NCI-H446 treated with DMSO at 0.1 percent for 48 hours (cell line): Measurements from ENCODE around the gene MARCHF2.

ENCODE experiments used
- DNase-seq: peaks from one replicate; lab custom pipeline; 2025; lab: John Stamatoyannopoulos, UW

MARCHF2 gene

DNA sequence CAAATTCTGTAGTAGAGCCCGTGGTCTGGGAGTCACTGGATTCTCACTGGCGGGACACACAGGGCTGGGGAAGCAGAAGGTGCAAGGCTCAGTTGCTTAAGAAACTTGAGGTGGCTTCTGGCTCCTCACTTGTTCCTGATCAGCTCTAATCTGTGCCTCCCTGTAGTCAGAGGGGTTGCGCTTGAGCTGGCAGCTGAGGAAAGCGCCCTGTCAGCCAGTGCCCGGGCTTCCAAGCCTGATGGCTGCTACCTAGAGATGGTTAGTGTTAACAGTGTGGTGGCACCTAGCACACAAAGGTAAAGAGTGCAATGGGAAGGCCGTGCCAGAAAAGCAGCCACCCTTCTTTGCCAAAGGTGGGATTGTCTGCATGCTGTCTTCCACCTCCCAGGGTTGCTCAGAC lies 40.5 kb downstream of the MARCHF2 start:
- no peak for DNase-seq

DNA sequence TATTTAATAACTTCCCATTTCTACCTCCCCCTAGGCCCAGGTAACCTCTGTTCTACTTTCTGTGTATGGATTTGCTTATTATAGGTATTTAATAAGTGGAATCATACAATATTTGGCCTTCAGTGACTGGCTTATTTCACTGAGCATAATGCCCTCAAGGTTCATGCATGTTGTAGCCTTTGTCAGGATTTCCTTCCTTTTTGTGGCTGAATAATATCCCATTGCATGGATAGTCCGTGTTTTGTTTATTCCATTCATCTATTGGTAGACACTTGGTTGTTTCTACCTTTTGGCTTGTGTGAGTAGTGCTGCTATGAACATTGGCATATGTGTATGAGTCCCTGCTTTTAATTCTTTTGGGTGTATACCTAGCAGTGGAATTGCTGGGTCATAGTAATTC lies 41.1 kb downstream of the MARCHF2 start:
- no peak for DNase-seq

- no peak for DNase-seq
Observed at GRCh38 chr19:8455018-8455417, 41.9 kb downstream of the MARCHF2 start.

- DNase-seq, result no peak
Observed at GRCh38 chr19:8456064-8456463, 43.0 kb downstream of the MARCHF2 start.

GRCh38 chr19:8457209-8457608 lies 44.1 kb downstream of the MARCHF2 start:
- DNase-seq, result no peak

GRCh38 chr19:8457827-8458226 lies 44.7 kb downstream of the MARCHF2 start:
- no peak for DNase-seq

DNA sequence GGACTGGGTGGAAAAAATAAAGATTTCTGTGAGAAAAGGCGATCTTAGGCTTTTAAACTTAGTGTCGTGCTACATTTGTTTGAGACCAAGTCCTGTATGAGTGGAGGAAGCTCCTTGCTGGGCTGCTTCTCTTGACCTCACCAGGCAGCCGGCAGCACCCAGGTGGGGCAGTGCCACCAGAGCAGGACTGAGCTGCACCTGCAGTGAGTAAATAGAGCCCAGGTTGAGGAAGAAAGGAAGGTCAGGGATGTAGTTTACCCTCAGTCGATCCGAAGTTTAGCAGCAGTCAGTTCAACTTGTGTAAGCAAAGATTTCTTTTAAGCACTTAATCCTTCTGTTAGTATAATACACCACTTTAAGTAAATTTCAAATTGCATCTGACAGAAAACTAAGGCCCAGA lies 45.3 kb downstream of the MARCHF2 start:
- DNase-seq, result no peak

DNA sequence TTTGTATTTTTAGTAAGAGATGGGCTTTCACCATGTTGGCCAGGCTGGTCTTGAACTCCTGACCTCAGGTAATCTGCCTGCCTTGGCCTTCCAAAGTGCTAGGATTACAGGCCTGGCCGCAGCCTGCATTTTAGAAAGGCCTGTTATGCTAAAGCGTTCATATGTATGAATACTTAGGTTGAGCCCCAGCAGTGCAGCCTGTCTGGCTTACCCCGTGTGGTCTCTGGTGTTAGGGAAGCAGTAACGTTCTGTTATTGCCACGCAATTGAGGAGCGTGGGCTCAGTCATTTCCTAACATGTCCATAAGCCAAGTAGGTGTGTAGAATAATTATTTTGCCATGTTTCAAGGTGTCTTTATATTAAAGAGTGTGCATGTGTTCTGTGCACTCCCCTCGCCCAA lies 46.0 kb downstream of the MARCHF2 start:
- DNase-seq, result no peak

DNA sequence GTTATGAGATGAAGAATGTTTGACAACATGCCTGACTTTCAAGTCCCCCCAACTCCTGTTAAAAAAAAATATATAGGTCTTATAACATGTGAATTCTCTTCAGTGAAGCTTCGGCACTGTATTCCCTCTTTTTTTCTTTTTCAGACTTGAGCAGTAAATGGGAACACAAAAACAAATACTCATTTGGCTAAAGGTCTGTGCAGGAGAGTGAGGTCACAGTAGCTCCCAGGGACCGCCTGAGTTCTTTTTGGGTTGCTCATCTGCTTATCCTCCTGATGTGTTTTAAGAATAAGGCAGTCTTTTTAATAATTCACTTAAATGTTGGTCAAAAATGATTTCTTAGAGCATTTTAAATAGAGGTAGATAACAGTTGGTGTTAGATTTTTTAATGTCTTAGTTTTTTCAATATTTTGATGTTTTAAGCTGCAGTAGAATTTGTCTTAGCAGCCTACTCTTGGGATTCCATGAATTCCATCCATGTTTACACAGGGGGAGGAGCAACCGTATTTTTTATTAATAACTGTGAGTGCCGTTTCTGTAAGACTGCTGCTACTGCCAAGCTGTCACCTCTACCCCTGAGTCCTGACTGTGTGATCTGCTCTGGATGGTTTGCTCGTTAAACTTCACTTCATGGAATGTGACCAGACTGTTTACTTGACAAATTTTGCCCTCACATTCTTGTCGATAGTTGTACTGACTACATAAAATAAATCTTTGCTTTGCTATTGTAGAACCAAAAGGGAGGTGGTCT lies 46.6 kb downstream of the MARCHF2 start:
- DNase-seq, result no peak

DNA sequence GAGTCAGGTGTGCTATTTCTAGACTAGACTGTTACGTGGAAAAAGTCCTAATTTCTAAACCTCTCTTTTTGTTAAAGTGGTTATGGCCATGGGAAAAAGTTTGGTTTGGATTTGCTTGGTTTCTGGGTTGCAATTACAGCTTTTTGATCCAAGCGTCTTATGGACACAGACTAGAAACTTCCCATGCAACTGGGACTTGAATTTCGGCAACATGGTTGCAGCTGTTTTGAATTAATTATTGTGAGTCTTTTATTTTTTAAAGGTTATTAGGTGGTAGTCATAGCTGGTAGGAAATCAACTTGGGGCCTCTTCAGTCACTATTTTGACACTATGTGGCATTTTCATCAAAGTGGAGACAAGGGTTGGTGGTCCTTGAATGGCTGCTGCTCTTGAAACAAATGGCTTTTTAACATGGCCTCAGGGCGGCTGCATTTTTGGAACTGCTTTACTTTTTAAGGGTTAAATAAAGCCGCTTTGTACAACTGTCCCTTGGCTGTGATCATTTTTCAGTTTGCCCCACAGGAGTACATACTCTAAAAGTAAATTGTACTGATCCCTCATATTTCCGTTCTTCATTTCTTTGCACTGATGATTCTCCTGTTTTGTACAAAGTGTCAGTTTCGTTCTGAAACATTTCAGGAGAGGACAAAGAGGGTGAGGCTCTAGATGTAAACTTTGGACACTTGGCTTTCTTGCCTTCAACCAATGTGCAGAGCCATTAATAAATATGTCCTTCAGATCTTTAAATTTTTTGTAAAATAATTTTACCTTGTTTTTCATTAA lies 47.6 kb downstream of the MARCHF2 start:
- DNase-seq, result no peak

DNA sequence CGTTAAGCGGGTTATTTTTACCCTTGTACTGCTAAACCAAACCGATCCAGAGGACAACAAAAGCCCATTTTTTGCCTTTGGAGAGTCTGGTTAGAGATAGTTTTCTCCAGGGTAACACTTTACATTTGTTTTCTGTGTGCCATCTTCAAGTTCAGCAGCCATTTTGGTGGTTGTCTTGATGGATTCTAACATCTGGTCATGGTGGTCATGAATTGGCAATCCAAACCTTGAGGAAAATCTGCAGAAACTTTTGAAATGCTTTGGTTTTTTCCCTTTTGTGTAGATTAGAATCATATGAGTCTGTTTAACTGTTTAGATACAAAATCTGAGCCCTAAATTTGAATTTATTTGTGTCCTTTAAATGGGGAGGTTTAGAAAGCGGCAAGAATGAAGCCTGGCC lies 48.3 kb downstream of the MARCHF2 start:
- no peak for DNase-seq

GRCh38 chr19:8461891-8462290 lies 48.8 kb downstream of the MARCHF2 start:
- DNase-seq, result no peak

DNA sequence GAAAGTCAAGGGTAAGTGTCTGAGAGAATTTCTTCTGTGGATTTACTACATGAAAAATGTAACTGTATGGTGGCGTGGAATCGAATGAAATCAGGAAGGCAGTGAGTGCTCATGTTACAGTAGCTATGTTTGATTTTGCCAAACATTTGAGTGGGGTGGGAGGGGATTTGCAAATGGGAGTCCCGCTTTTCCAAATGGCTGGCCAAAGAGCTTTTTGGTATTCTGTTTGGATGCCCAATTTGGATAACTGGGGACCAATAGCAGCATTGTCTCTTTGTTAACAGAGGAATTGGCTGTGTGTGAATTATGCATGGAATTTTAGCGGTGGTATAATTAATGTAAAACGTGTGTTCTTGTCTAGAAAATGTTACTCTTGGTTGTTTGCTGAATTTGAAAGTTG lies 49.5 kb downstream of the MARCHF2 start:
- DNase-seq, result no peak

DNA sequence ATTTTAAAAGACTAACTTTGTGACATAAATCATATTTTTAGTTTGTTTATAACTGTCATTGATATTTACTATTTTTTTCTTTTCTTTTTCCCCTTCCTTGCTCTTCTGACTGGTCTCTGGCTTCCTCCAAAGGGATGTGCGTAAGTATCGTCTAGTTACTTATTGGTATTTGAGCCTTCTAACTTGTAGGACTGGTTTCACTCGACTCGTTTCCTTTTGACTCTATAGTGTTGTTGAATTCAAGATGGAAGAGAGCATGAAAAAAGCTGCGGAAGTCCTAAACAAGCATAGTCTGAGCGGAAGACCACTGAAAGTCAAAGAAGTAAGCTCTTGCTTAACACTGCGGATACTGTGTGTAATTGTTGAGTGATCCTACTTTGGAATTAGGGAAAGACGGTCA lies 50.3 kb downstream of the MARCHF2 start:
- DNase-seq, result no peak

- no peak for DNase-seq
Observed at GRCh38 chr19:8466018-8466417, 52.9 kb downstream of the MARCHF2 start.

GRCh38 chr19:8468124-8468523 lies 55.0 kb downstream of the MARCHF2 start:
- no peak for DNase-seq

GRCh38 chr19:8468761-8469373 lies 55.8 kb downstream of the MARCHF2 start:
- DNase-seq, result no peak

- DNase-seq, result no peak
Observed at GRCh38 chr19:8469613-8470368, 56.7 kb downstream of the MARCHF2 start.

DNA sequence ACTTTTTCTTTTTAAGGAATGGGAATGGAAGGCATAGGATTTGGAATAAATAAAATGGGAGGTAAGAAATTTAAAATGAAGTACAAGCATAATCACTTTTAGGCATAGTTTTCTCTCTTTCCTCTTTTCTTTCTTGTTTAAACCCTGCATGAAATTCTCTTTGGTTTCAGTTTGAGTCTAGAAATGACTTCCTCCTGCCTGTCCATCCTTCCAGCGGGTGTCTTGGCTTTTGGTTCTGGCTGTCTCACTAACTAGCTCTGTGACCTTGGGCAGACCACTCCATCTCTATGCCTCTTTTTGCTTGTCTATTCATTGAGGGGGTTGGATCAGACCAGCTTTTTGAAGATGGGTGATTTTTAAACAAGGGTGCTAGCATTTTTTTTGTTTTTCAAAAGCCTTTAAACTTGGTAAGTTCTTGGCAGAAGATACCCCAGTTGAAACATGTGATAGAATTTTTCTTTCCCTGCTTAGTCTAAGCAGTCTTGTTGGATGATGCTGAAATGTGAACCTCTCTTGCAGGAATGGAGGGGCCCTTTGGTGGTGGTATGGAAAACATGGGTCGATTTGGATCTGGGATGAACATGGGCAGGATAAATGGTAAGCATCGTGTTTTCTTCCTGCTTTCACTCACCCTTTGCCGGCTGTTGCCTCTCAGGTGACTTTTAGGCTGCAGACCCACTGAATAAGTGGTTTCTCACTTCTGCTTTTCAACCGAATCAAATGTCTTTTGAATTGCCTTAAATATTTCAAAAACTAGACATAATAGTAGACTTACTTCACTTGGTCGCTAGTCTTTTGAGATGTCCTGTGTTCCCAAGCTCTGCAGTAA lies 60.8 kb downstream of the MARCHF2 start:
- DNase-seq, result no peak

DNA sequence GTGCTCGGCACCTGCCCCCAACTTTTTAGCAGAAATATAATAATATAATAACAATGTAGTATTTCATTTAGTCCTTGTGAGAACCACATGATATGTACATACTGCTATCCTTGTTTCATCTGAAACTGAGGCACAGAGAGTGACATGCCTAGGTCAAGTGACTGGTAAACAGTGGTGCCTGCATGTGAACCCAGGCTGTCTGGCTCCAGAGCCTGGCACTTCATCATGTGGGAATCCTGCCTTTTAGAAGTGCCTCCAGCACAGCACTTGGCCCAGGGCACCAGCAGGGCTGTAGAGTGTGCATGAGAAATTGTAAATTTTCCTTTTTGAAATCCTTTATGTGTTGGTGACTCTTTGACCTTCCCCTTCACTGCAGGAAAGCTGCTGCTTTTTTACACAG lies 61.9 kb downstream of the MARCHF2 start:
- DNase-seq, result no peak

- no peak for DNase-seq
Observed at GRCh38 chr19:8476524-8476923, 63.4 kb downstream of the MARCHF2 start.

GRCh38 chr19:8477889-8478288 lies 64.8 kb downstream of the MARCHF2 start:
- DNase-seq, result no peak
